Right forelimb (tissue), 1 donor: ENCODE measurements around the gene TAF4.
"Not testable (repeated sequence)": the region's sequence is repeated elsewhere in the genome, so short reads cannot be mapped to it uniquely, and the experiment has no call there.

Experiments used
- DNase-seq: peaks from one replicate; pipeline ENCODE4 v3.0.0-alpha.2; 2018

Gene TAF4

GRCh38 chr20:62001178-62001715 is 64.4 kb downstream of the TAF4 start:
- DNase-seq = no peak

- DNase-seq = no peak
Measured at GRCh38 chr20:61998343-61999121, 67.1 kb downstream of the TAF4 start.

GRCh38 chr20:61997891-61998290 is 67.8 kb downstream of the TAF4 start:
- no peak for DNase-seq

- DNase-seq = no peak
Measured at GRCh38 chr20:61997372-61997771, 68.3 kb downstream of the TAF4 start.

GRCh38 chr20:61994546-61994945 is 71.1 kb downstream of the TAF4 start:
- no peak for DNase-seq

GRCh38 chr20:61993058-61993457 is 72.6 kb downstream of the TAF4 start:
- no peak for DNase-seq

GRCh38 chr20:61991476-61991875 is 74.2 kb downstream of the TAF4 start:
- DNase-seq = no peak

GRCh38 chr20:61990484-61990883 is 75.2 kb downstream of the TAF4 start:
- DNase-seq = no peak

- no peak for DNase-seq
Measured at GRCh38 chr20:61989741-61990140, 75.9 kb downstream of the TAF4 start.

GRCh38 chr20:61988665-61989064 is 77.0 kb downstream of the TAF4 start:
- no peak for DNase-seq

- no peak for DNase-seq
Measured at GRCh38 chr20:61986762-61987321, 78.8 kb downstream of the TAF4 start.

GRCh38 chr20:61985096-61985495 is 80.6 kb downstream of the TAF4 start:
- DNase-seq = no peak

GRCh38 chr20:61984431-61984830 is 81.2 kb downstream of the TAF4 start:
- not testable (repeated sequence) for DNase-seq

GRCh38 chr20:61983965-61984364 is 81.7 kb downstream of the TAF4 start:
- DNase-seq = no peak

- DNase-seq = no peak
Measured at GRCh38 chr20:61982951-61983315, 82.7 kb downstream of the TAF4 start.

- no peak for DNase-seq
Measured at GRCh38 chr20:61982191-61982950, 83.3 kb downstream of the TAF4 start.

GRCh38 chr20:61981691-61982090 is 84.0 kb downstream of the TAF4 start:
- not testable (repeated sequence) for DNase-seq

- DNase-seq = no peak
Measured at GRCh38 chr20:61980647-61981583, 84.8 kb downstream of the TAF4 start.

GRCh38 chr20:61979701-61980635 is 85.7 kb downstream of the TAF4 start:
- no peak for DNase-seq

GRCh38 chr20:61979090-61979489 is 86.6 kb downstream of the TAF4 start:
- DNase-seq = no peak

GRCh38 chr20:61978491-61978890 is 87.2 kb downstream of the TAF4 start:
- DNase-seq = no peak
